Fibroblast of villous mesenchyme (primary cell): ENCODE data around the gene WNK1. TPM values are rescaled to one million over a fixed set of nuclear protein-coding genes. Genes with fewer than 3 reads are reported as not detected.

Experiments
- DNase-seq: peaks from one replicate; pipeline ENCODE4 v3.0.0-alpha.2; 2010; ENCODE audit warnings: low read depth
- H3K4me3 ChIP-seq: 2 replicates; pipeline ENCODE4 v1.5.1; 2011; ENCODE audit warnings: low read depth, mild to moderate bottlenecking, low read length
- total RNA-seq: library from RNA; depleted of rRNA; stranded (reverse); fragments of >200 nt; gene quantifications from 2 replicates; pipeline ENCODE4 v1.2.3, GENCODE V29; 2012
- TF ChIP-seq, protein P1 (sequence below): IDR thresholded peaks from 2 replicates; pipeline ENCODE4 v1.5.1; 2012; ENCODE audit warnings: low read depth, mild to moderate bottlenecking, low read length; ENCODE audit not compliant: insufficient read depth

WNK1 gene
- total RNA-seq, 1 donor = 92.4 TPM

DNA sequence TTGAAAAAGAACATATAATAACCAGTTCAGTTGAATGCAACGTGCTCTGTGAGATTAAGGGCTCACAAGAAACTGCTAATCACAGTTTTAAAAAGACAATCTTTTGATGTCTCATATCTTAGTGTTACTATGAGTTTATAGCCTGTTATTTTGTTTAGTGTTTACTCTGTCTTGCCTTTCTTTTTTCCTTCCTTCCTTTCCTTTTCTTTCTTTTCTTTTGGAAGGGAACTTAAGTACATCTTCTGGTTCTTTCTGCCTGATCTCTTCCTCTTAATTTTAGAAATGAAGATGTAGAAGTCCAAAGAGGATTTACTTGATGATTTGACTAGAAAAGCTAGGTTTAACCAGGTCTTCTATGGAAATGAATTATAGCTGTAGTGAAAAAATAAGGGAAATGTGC lies 38.2 kb downstream of the WNK1 start:
- DNase-seq = no peak
- no peak overlapping the region for H3K4me3 ChIP-seq
- TF ChIP-seq, protein P1, sequence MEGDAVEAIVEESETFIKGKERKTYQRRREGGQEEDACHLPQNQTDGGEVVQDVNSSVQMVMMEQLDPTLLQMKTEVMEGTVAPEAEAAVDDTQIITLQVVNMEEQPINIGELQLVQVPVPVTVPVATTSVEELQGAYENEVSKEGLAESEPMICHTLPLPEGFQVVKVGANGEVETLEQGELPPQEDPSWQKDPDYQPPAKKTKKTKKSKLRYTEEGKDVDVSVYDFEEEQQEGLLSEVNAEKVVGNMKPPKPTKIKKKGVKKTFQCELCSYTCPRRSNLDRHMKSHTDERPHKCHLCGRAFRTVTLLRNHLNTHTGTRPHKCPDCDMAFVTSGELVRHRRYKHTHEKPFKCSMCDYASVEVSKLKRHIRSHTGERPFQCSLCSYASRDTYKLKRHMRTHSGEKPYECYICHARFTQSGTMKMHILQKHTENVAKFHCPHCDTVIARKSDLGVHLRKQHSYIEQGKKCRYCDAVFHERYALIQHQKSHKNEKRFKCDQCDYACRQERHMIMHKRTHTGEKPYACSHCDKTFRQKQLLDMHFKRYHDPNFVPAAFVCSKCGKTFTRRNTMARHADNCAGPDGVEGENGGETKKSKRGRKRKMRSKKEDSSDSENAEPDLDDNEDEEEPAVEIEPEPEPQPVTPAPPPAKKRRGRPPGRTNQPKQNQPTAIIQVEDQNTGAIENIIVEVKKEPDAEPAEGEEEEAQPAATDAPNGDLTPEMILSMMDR = no peak

DNA sequence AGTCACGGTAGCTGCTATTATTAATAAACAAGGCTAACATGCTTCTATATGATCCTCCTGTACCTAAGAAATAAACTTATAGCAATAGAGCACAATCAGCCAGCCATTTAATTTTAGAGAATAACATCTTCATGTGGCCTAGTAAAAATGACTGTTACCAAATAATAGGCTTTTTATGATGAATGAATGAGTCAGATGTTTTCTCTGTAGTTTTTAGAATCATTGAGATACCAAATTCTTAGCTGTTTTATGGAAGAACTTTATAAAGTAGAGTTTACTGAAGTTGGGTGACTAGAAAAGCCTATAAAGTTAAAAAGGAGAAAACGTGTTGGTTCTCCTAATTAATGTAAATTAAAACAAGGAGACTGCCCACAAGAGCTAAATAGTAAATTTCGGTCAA lies 40.7 kb downstream of the WNK1 start:
- H3K4me3 ChIP-seq = no peak overlapping the region
- DNase-seq = no peak
- TF ChIP-seq, protein P1 = no peak

DNA sequence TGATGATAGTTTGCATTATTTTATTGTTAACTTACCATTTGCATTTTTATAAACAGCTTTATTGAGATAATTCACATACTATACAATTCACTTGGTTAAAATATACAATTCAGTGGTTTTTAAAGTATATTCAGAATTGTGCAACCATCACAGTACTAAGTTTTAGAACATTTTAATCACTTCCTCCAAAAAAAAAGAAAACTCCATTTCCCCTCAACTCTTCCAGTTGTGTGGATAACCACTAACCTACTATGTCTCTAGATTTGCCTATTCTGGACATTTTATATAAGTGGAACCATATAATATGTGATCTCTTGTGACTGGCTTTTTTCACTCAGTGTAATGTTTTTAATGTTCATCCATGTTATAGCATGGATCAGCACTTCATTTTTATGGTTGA lies 41.3 kb downstream of the WNK1 start:
- TF ChIP-seq, protein P1 = no peak
- H3K4me3 ChIP-seq = no peak overlapping the region

DNA sequence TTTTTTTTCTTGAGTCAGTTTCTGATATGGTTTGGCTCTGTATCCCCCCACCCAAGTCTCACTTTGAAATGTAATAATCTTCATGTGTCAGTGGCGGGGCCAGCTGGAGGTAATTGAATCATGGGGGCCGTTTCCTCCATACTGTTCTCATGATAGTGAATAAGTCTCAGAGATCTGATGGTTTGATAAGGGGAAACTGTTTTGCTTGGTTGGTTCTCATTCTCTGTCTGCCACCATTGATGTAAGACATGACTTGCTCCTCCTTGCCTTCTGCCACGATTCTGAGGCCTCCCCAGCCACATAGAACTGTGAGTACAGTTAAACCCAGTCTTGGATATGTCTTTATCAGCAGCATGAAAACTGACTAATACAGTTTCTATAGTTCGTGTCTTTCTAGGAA lies 42.9 kb downstream of the WNK1 start:
- DNase-seq = no peak
- no peak overlapping the region for H3K4me3 ChIP-seq
- TF ChIP-seq, protein P1 = no peak

More for the DNA sequence above, 41.3 kb downstream of the WNK1 start:
- no peak for DNase-seq

DNA sequence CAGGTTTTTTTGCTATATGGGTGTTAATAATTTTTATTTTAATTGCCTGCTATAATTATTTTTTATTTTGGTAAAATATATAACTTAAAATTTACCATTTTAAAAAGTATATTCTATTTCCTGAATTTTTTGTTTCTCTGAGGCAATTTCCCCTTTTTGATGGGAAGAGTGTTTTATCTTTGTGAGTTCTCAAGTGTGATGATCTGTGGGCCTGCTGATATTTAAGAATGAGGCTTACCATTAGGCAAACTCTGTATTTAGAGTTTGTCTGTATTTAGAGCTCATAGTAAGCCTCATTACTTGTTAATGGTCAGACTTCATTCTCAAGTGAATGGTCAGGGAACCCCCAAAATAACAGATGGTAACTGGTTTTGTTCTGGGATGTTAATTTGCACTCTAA lies 48.0 kb downstream of the WNK1 start:
- TF ChIP-seq, protein P1 = no peak

DNA sequence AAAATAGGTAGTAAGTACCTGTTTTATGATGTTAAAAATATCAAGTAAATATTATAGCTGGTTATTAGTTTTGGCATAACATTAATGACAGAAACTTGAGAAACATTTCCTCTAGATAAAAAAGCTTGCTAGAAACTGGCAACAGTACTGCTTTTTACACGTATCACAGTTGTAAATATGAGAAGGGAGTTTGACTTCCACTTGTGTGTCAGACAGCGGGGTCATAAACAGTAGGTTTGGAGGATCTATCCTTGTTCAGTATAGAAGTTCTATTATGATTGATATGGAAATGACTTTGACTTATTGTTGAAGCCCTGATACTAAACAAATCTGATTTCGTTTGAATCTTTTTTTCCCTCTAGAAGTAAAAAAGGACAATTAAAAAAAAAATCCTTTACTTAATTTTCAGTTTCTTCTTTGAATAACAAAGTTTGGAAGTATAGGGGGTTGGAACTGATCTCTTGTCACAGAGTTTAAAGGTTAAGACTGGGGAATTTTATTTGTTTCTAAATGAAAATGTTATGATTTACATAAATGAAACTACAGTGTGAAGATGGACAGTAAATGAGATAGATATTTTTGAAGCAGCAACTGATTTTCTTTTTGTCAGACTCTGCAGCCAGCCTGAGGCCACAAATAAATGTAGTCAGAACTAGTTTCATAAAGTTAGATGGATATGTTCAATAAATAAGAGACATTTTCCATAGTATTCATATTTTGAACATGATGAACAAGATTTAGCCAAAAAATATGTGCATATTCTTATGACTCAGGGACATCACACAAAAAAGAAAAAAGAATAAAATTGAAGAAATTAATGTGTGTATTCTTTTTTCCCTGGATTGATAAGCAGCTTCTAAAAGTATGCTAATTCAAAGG lies 50.1 kb downstream of the WNK1 start:
- no peak for DNase-seq
- no peak overlapping the region for H3K4me3 ChIP-seq

More for the DNA sequence above, 48.0 kb downstream of the WNK1 start:
- H3K4me3 ChIP-seq = no peak overlapping the region
- DNase-seq = no peak

More for the DNA sequence above, 50.1 kb downstream of the WNK1 start:
- TF ChIP-seq, protein P1 = no peak
